SK-N-SH treated with all-trans-retinoic acid at 6 μM for 48 hours (cell line): ENCODE measurements around the gene GBF1.

ENCODE experiments used
- BACH2 ChIP-seq: fragments of 250-450 bp; sonication (Bioruptor Pico); IDR thresholded peaks from 2 replicates; pipeline ENCODE4 v1.9.0; 2021; ENCODE audit warnings: mild to moderate bottlenecking, borderline replicate concordance
- CREB5 ChIP-seq: fragments of 250-450 bp; sonication (Bioruptor Pico); IDR thresholded peaks from 2 replicates; pipeline ENCODE4 v1.5.1; 2020; ENCODE audit warnings: low read depth, mild to moderate bottlenecking, moderate library complexity
- ESRRG ChIP-seq: fragments of 250-450 bp; sonication (Bioruptor Pico); IDR thresholded peaks from 2 replicates; pipeline ENCODE4 v1.6.1; 2021; ENCODE audit warnings: mild to moderate bottlenecking
- GLIS3 ChIP-seq: fragments of 250-450 bp; sonication (Bioruptor Pico); IDR thresholded peaks from 2 replicates; pipeline ENCODE4 v1.5.0; 2020; ENCODE audit warnings: mild to moderate bottlenecking, moderate library complexity
- OSR1 ChIP-seq: fragments of 250-450 bp; sonication (Bioruptor Pico); IDR thresholded peaks from 2 replicates; pipeline ENCODE4 v1.8.0; 2022; ENCODE audit warnings: moderate library complexity, mild to moderate bottlenecking, inconsistent platforms
- PATZ1 ChIP-seq: fragments of 250-450 bp; sonication (Bioruptor Pico); IDR thresholded peaks from 2 replicates; pipeline ENCODE4 v1.8.0; 2020; ENCODE audit warnings: mild to moderate bottlenecking, moderate library complexity, borderline replicate concordance
- RARB ChIP-seq: fragments of 250-450 bp; sonication (Bioruptor Pico); IDR thresholded peaks from 2 replicates; pipeline ENCODE4 v1.8.0; 2021; ENCODE audit warnings: mild to moderate bottlenecking, moderate library complexity
- TOX ChIP-seq: fragments of 250-450 bp; sonication (Bioruptor Pico); IDR thresholded peaks from 2 replicates; pipeline ENCODE4 v1.8.0; 2021; ENCODE audit warnings: mild to moderate bottlenecking, moderate library complexity, borderline replicate concordance
- ZFP3 ChIP-seq: fragments of 250-450 bp; sonication (Bioruptor Pico); IDR thresholded peaks from 2 replicates; pipeline ENCODE4 v1.5.0; 2020; ENCODE audit warnings: mild to moderate bottlenecking, moderate library complexity
- ZFP30 ChIP-seq: fragments of 450-650 bp; formaldehyde crosslinking; IDR thresholded peaks from 2 replicates; pipeline ENCODE4 v1.5.0; 2022; ENCODE audit warnings: mild to moderate bottlenecking, moderate library complexity
- ZNF565 ChIP-seq: fragments of 450-650 bp; formaldehyde crosslinking; conservative IDR thresholded peaks from 2 replicates; pipeline ENCODE4 v1.5.0; 2020; ENCODE audit warnings: low read depth, mild to moderate bottlenecking, moderate library complexity

- no peak for TF ChIP-seq ZFP3 (CRISPR knock-in tag)
- no peak for TF ChIP-seq CREB5
- no peak for TF ChIP-seq GLIS3 (CRISPR knock-in tag)
- no peak for TF ChIP-seq ESRRG (CRISPR knock-in tag)
- TF ChIP-seq PATZ1, result no peak
- no peak for TF ChIP-seq RARB
- TF ChIP-seq OSR1, result no peak
- no peak for TF ChIP-seq TOX (CRISPR knock-in tag)
- no peak for TF ChIP-seq BACH2
- no peak for TF ChIP-seq ZNF565
- TF ChIP-seq ZFP30, result no peak
Measured at GRCh38 chr10:102423372-102423968, 178.1 kb downstream of the GBF1 start.
